ENCODE results near the gene CCDC110. TPM values are rescaled to one million over a fixed set of nuclear protein-coding genes. Genes with fewer than 3 reads are reported as not detected.
"Not testable (repeated sequence)": the region's sequence is repeated elsewhere in the genome, so short reads cannot be mapped to it uniquely, and the experiment has no call there.

The CCDC110 gene
- total RNA-seq, 1 donor from 2014 or later, result 0.75 TPM

GRCh38 chr4:185514182-185514697 lies 42.7 kb upstream of the CCDC110 start:
- H3K4me1 ChIP-seq, result peaks cover 10% of the 10 kb centered on the region
- no peak for TF ChIP-seq CTCF (IDR thresholded peaks at IDR 0.05)
- ATAC-seq (no peak), DNase-seq (no peak)
- intact Hi-C loops (cut with DNase I), result no loop called here
- H3K4me3 ChIP-seq, result no peak overlapping the region
- H3K27me3 ChIP-seq, result no peaks in the 10 kb centered on the region
- no peaks in the 10 kb centered on the region for H3K36me3 ChIP-seq
- H3K27ac ChIP-seq, result peak overlapping the region; percentile 52
- no peaks in the 10 kb centered on the region for H3K9me3 ChIP-seq

GRCh38 chr4:185513489-185514181 lies 42.1 kb upstream of the CCDC110 start:
- Histone ChIP-seq H3K4me1 (peaks cover 10% of the 10 kb centered on the region), H3K27ac (peak overlapping the region; percentile 52), H3K4me3 (no peak overlapping the region), H3K9me3 (no peaks in the 10 kb centered on the region), H3K27me3 (no peaks in the 10 kb centered on the region), H3K36me3 (no peaks in the 10 kb centered on the region)
- TF ChIP-seq CTCF (IDR thresholded peaks at IDR 0.05), result no peak
- DNase-seq (no peak), ATAC-seq (peak; percentile 56)
- intact Hi-C loops (cut with DNase I), result no loop called here

- Histone ChIP-seq H3K36me3 (no peaks in the 10 kb centered on the region), H3K27ac (no peak overlapping the region), H3K9me3 (no peaks in the 10 kb centered on the region), H3K4me1 (peaks cover 10% of the 10 kb centered on the region), H3K27me3 (no peaks in the 10 kb centered on the region), H3K4me3 (no peak overlapping the region)
- ATAC-seq (no peak), DNase-seq (no peak)
- no peak for TF ChIP-seq CTCF (IDR thresholded peaks at IDR 0.05)
- intact Hi-C loops (cut with DNase I), result no loop called here
These were observed 41.0 kb upstream of the CCDC110 start for GRCh38 chr4:185512516-185512915.

- DNase-seq; ATAC-seq; H3K9me3 ChIP-seq; intact Hi-C loops (cut with DNase I); H3K27me3 ChIP-seq; H3K36me3 ChIP-seq; H3K27ac ChIP-seq; H3K4me3 ChIP-seq: not testable (repeated sequence)
- peaks cover 10% of the 10 kb centered on the region for H3K4me1 ChIP-seq
These were observed 39.7 kb upstream of the CCDC110 start for GRCh38 chr4:185511243-185511642.

- no peak for ATAC-seq
- no peak overlapping the region for H3K4me3 ChIP-seq
- intact Hi-C loops (cut with DNase I), result no loop called here
- no peaks in the 10 kb centered on the region for H3K36me3 ChIP-seq
- no peaks in the 10 kb centered on the region for H3K9me3 ChIP-seq
- H3K27ac ChIP-seq, result no peak overlapping the region
- DNase-seq, result no peak
- TF ChIP-seq CTCF (IDR thresholded peaks at IDR 0.05), result no peak
- H3K4me1 ChIP-seq, result peaks cover 10% of the 10 kb centered on the region
- no peaks in the 10 kb centered on the region for H3K27me3 ChIP-seq
These were observed 39.3 kb upstream of the CCDC110 start for GRCh38 chr4:185510806-185511205.

- Histone ChIP-seq H3K9me3 (no peaks in the 10 kb centered on the region), H3K27ac (no peak overlapping the region), H3K27me3 (no peaks in the 10 kb centered on the region), H3K4me1 (peaks cover 3% of the 10 kb centered on the region), H3K4me3 (no peak overlapping the region), H3K36me3 (no peaks in the 10 kb centered on the region)
- peak; percentile 78 for ATAC-seq
- intact Hi-C loops (cut with DNase I), result no loop called here
- no peak for TF ChIP-seq CTCF (IDR thresholded peaks at IDR 0.05)
- DNase-seq, result no peak
These were observed 36.6 kb upstream of the CCDC110 start for GRCh38 chr4:185508181-185508580.
